ENCODE results near the gene NUCKS1.
A peak's percentile ranks its signal among the peaks of the same experiment; 100 is the strongest.

The NUCKS1 gene

GRCh38 chr1:205769641-205770365 is 19.8 kb upstream of the NUCKS1 start:
- no peak for DNase-seq

DNA sequence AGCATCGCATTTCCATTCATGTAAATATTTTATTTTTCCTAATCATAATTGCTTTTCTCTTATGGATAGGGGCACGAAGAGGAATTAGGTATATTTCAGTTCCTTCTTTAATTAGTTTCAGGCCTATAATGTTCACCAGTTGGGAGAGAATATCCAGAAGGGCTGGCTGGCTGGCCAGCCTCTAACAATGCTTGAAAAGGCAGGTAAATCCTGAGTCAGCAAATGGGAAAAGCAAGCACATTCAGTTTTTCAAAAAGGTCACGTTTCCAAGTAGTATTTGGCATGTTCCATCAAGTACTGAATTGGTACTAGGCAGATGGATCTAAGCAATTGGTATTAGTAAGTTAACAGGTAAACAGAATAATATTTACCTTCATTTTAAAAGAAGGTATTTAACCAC is 17.3 kb upstream of the NUCKS1 start:
- no peak for DNase-seq

GRCh38 chr1:205766570-205766969 is 16.6 kb upstream of the NUCKS1 start:
- no peak for DNase-seq

- no peak for DNase-seq
Measured at GRCh38 chr1:205766038-205766437, 16.1 kb upstream of the NUCKS1 start.

DNA sequence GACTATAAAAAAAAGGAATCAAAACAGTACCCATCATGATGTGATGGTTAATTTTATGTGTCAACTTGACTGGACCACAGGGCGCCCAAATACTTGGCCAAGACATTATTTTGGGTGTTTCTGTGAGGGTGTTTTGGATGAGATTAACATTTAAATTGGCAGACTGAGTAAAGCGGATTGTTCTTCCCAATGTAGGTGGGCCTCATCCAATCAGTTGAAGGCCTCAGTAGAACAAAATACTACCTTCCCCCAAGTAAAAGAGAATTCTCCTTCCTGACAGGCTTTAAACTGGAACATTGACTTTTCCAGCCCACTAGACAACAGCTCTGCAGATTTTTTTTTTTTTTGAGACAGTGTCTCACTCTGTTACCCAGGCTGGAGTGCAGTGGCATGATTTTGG is 14.6 kb upstream of the NUCKS1 start:
- DNase-seq = no peak

- DNase-seq = no peak
Measured at GRCh38 chr1:205763980-205764379, 14.0 kb upstream of the NUCKS1 start.

GRCh38 chr1:205760606-205761005 is 10.6 kb upstream of the NUCKS1 start:
- no peak for DNase-seq

- no peak for DNase-seq
Measured at GRCh38 chr1:205756552-205756951, 6.6 kb upstream of the NUCKS1 start.

DNA sequence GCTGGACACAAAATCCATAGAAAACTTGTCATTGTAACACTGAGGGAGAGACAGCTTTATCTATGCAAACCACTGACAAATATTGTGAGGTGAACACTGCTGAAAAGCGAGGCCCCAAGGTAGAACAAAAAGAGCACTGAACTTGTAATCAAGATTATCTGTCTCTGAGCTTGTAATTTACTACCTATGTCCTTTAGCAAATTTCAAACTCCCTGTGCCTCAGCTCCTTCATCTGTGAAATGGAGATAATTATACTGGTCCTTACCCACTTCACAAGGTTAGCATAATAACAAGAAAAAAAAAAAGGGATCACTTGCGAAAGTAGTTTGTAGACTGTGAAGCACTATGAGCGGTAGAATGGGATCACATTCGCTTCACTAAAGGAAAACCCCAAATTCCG is 4.9 kb upstream of the NUCKS1 start:
- no peak for DNase-seq

GRCh38 chr1:205751036-205751651 is 1.2 kb upstream of the NUCKS1 start:
- DNase-seq = no peak

GRCh38 chr1:205749234-205750137 is 496 bp downstream of the NUCKS1 start:
- peak; percentile 87 to 89 for DNase-seq

DNA sequence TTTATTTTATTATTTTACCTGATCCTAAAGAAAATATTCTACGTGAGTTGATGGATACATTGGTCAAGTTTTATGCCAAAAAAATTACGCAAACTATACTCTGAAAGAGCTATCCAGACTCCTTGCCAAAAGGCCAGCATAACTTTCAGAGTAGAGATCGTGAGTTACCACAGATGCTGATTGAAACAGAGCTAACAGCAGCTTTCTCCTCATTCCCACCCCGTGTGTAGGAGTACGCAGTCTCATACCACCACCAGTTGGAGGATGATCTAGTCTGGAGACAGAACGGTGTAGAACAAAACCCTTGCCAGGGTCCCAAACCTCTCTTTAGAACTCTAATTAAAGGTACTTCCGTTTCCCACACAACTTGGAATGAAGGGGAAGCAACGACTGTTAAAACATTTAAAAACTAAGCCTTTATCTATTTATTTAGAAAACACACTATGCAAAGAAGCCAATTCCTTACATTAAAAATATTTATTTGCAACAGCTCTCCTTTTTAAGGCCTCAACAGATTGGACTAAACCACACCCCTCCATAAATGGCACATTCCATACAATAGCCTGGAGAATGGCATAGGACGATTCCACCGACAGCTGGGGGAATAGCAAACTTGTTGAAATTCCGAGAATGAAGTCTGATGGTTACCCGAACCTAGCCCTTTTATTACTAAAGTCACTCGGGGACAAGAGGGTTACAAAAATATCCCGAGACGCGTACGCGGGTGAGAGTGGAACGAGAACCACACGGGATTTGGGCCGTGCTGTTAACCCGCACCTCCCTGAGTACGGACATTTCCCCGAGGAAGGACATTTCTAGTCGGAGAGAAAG is 1.4 kb downstream of the NUCKS1 start:
- DNase-seq = peak; percentile 47 to 79

GRCh38 chr1:205746757-205747412 is 3.1 kb downstream of the NUCKS1 start:
- no peak for DNase-seq

GRCh38 chr1:205744403-205744802 is 5.6 kb downstream of the NUCKS1 start:
- DNase-seq = no peak

DNA sequence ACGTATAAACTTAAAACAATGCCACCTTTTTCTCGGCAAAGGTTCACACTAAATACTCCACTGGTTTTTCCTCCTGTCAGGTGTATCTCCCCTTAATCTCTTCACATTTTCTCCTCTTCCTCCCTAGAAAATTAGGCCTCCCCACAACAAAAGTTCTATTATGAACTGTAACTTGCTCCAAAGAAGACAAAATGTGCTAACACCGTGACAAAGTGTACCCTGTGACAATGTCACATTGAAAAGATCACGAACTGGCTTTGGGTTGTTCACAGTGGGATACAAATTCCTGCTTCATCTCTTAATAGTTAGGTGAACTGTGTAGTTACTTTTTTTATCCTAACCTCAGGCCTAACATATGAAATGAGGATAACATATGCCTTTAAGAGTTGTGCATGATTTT is 6.0 kb downstream of the NUCKS1 start:
- no peak for DNase-seq

DNA sequence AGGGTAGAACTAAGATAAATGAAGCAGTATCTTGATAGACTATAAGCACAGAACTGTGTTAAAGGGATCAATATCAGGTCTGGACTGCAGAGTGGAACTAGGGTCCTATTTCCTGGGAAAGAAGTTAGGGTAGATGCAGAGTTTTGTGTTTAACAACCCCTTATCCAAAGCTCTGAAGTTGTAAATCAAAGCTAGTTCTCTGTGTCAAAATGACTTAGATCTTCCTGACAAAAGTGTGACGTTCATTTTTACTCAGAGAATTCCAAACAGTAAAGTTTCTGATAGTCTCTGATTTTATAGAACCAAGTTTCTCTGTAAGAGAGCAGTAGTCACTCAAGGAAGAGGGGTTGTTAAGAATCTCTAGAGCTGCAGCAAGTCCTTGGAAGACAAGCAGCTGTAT is 8.3 kb downstream of the NUCKS1 start:
- DNase-seq = no peak

DNA sequence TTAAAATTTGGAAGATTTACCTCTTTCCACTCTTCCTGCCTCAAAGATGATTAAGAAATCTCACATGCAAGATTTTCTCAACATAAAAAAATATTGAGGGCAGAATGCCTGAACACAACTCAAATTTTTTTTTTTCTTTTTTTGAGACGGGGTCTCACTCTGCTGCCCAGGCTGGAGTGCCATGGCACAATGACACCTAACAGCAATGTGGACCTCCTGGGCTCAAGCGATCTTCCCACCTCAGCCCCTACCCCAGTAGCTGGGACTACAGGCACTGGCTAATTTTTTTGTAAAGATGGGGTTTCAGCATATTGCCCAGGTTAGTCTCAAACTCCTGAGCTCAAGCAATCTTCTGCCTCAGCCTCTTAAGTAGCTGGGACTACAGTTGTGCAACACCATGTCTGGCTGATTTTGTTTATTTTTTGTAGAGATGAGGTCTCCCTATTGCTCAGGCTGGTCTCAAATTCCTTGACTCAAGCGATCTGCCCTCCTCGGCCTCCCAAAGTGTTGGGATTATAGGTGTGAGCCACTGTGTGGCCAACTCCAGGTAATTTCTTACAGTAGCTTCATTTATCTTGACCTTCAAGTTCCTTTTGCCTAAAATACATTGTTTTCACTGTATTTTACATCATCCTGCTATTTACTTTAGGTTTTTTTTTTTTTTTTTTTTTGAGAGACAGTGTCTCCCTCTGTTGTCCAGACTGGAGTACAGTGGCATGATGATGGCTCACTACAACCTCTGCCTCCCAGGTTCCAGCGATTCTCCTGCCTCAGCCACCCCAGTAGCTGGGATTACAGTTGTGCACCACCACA is 10.4 kb downstream of the NUCKS1 start:
- no peak for DNase-seq

DNA sequence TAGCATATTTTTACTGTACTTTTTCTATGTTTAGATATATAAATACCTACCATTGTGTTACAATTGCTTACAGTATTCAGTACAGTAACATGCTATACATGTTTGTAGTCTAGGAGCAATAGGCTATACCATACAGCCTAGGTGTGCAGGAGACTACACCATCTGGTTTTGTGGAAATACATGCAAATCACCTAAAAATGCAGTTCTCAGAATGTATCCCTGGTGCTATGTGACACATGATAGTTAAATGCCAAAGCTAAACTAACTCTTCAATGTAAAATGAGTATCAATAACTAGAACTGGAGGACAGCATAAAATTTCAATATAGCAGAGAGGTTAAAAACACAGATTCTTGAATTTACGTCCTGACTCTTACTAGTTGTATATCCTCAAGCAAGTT is 14.8 kb downstream of the NUCKS1 start:
- DNase-seq = no peak

GRCh38 chr1:205733438-205734175 is 16.4 kb downstream of the NUCKS1 start:
- DNase-seq = no peak

GRCh38 chr1:205729945-205730610 is 19.9 kb downstream of the NUCKS1 start:
- no peak for DNase-seq
